ENCODE measurements around the gene DNAJC17. TPM values are rescaled to one million over a fixed set of nuclear protein-coding genes. Genes with fewer than 3 reads are reported as not detected.

DNAJC17 gene
- total RNA-seq, 1 donor from 2014 or later, result 38.1 TPM

GRCh38 chr15:40755812-40756208, 51.5 kb downstream of the DNAJC17 start:
- DNase-seq (ENCODE audit: extremely low spot score, unreplicated experiment), result no peak
- peaks cover under 1% of the 10 kb centered on the region for H3K27me3 Mint-ChIP-seq (ENCODE audit: unreplicated experiment)
- no peak for TF ChIP-seq CTCF (IDR thresholded peaks at IDR 0.05)
- peak overlapping the region; percentile 89 for H3K4me3 Mint-ChIP-seq (ENCODE audit: unreplicated experiment)
- peak overlapping the region; percentile 96 for H3K27ac Mint-ChIP-seq (ENCODE audit: unreplicated experiment)
- H3K9me3 Mint-ChIP-seq (ENCODE audit: unreplicated experiment), result no peaks in the 10 kb centered on the region
- peaks cover 18% of the 10 kb centered on the region for H3K4me1 Mint-ChIP-seq (ENCODE audit: unreplicated experiment)
- peaks cover 11% of the 10 kb centered on the region for H3K36me3 Mint-ChIP-seq (ENCODE audit: unreplicated experiment)

- peaks cover 11% of the 10 kb centered on the region for H3K36me3 Mint-ChIP-seq (ENCODE audit: unreplicated experiment)
- peak; percentile 98 for DNase-seq (ENCODE audit: extremely low spot score, unreplicated experiment)
- H3K4me3 Mint-ChIP-seq (ENCODE audit: unreplicated experiment), result peak within 1 kb of the TSS; percentile 89
- no peaks in the 10 kb centered on the region for H3K27me3 Mint-ChIP-seq (ENCODE audit: unreplicated experiment)
- H3K27ac Mint-ChIP-seq (ENCODE audit: unreplicated experiment), result peak within 1 kb of the TSS; percentile 96
- peaks cover 18% of the 10 kb centered on the region for H3K4me1 Mint-ChIP-seq (ENCODE audit: unreplicated experiment)
- no peaks in the 10 kb centered on the region for H3K9me3 Mint-ChIP-seq (ENCODE audit: unreplicated experiment)
- no peak for TF ChIP-seq CTCF (IDR thresholded peaks at IDR 0.05)
Observed at GRCh38 chr15:40754883-40755811, 52.1 kb downstream of the DNAJC17 start, which contains the start of gene RMDN3. TSS of gene RMDN3 (minus strand) at chr15:40755254. CDS start at chr15:40754783, 471 bp downstream.

- Mint-ChIP-seq H3K27ac (ENCODE audit: unreplicated experiment) (peak overlapping the region; percentile 85), H3K36me3 (ENCODE audit: unreplicated experiment) (peaks cover 14% of the 10 kb centered on the region), H3K9me3 (ENCODE audit: unreplicated experiment) (no peaks in the 10 kb centered on the region), H3K4me3 (ENCODE audit: unreplicated experiment) (peak overlapping the region; percentile 89), H3K27me3 (ENCODE audit: unreplicated experiment) (no peaks in the 10 kb centered on the region), H3K4me1 (ENCODE audit: unreplicated experiment) (peaks cover 18% of the 10 kb centered on the region)
- TF ChIP-seq CTCF (IDR thresholded peaks at IDR 0.05), result no peak
- DNase-seq (ENCODE audit: extremely low spot score, unreplicated experiment), result no peak
Observed at GRCh38 chr15:40754574-40754882, 52.7 kb downstream of the DNAJC17 start.

GRCh38 chr15:40751745-40752144, 55.5 kb downstream of the DNAJC17 start:
- Mint-ChIP-seq H3K4me1 (ENCODE audit: unreplicated experiment) (peaks cover 26% of the 10 kb centered on the region), H3K9me3 (ENCODE audit: unreplicated experiment) (no peaks in the 10 kb centered on the region), H3K36me3 (ENCODE audit: unreplicated experiment) (peaks cover 15% of the 10 kb centered on the region), H3K27me3 (ENCODE audit: unreplicated experiment) (no peaks in the 10 kb centered on the region), H3K27ac (ENCODE audit: unreplicated experiment) (no peak overlapping the region), H3K4me3 (ENCODE audit: unreplicated experiment) (no peak overlapping the region)
- no peak for TF ChIP-seq CTCF (IDR thresholded peaks at IDR 0.05)
- DNase-seq (ENCODE audit: extremely low spot score, unreplicated experiment), result no peak

- no peak for DNase-seq (ENCODE audit: extremely low spot score, unreplicated experiment)
- H3K4me1 Mint-ChIP-seq (ENCODE audit: unreplicated experiment), result peaks cover 29% of the 10 kb centered on the region
- no peaks in the 10 kb centered on the region for H3K27me3 Mint-ChIP-seq (ENCODE audit: unreplicated experiment)
- H3K27ac Mint-ChIP-seq (ENCODE audit: unreplicated experiment), result no peak overlapping the region
- no peaks in the 10 kb centered on the region for H3K9me3 Mint-ChIP-seq (ENCODE audit: unreplicated experiment)
- TF ChIP-seq CTCF (IDR thresholded peaks at IDR 0.05), result no peak
- no peak overlapping the region for H3K4me3 Mint-ChIP-seq (ENCODE audit: unreplicated experiment)
- H3K36me3 Mint-ChIP-seq (ENCODE audit: unreplicated experiment), result peaks cover 15% of the 10 kb centered on the region
Observed at GRCh38 chr15:40750885-40751284, 56.4 kb downstream of the DNAJC17 start.
